Activated CD8-positive, alpha-beta memory T cell treated with anti-CD3 and anti-CD28 coated beads for 24 hours (primary cell): Measurements from ENCODE around the gene TRIM51G.
"Not testable (repeated sequence)": the region's sequence is repeated elsewhere in the genome, so short reads cannot be mapped to it uniquely, and the experiment has no call there.

Experiments
- DNase-seq: peaks from one replicate; pipeline ENCODE4 v3.0.0-alpha.2; 2020

Gene TRIM51G

GRCh38 chr11:48983785-48984184 lies at the start of gene TRIM51G:
Gene TRIM51G (minus strand): TSS chr11:48983885. CDS start chr11:48981695, 2,190 bp downstream.
- DNase-seq = not testable (repeated sequence)

GRCh38 chr11:49028523-49028922 lies 44.8 kb upstream of the TRIM51G start, which contains the start of gene TRIM49B:
Gene TRIM49B (plus strand): TSS chr11:49028823. CDS start chr11:49031600, 2,777 bp downstream.
- not testable (repeated sequence) for DNase-seq

- not testable (repeated sequence) for DNase-seq
These were observed 15.1 kb downstream of the TRIM51G start for GRCh38 chr11:48968592-48968991.

- DNase-seq = not testable (repeated sequence)
These were observed 28.2 kb downstream of the TRIM51G start for GRCh38 chr11:48955315-48956049.

GRCh38 chr11:48945796-48946195 lies 37.9 kb downstream of the TRIM51G start:
- not testable (repeated sequence) for DNase-seq
